K562 (cell line): Measurements from ENCODE around the gene NFKBIA. TPM values are rescaled to one million over a fixed set of nuclear protein-coding genes. Genes with fewer than 3 reads are reported as not detected.
A peak's percentile ranks its signal among the peaks of the same experiment; 100 is the strongest.

ENCODE experiments used
- CTBP1 ChIP-seq: fragments of 450-650 bp; IDR thresholded peaks from 2 replicates; pipeline ENCODE4 v1.6.1; 2016; ENCODE audit warnings: borderline replicate concordance
- DMBX1 ChIP-seq: fragments of 250-450 bp; sonication (Bioruptor Pico); IDR thresholded peaks from 2 replicates; pipeline ENCODE4 v1.8.0; 2022; ENCODE audit warnings: inconsistent platforms, mild to moderate bottlenecking, moderate library complexity, borderline replicate concordance
- EGR1 ChIP-seq: fragments of 450-650 bp; conservative IDR thresholded peaks from 2 replicates; pipeline ENCODE4 v1.6.1; 2017; ENCODE audit warnings: mild to moderate bottlenecking
- KLF13 ChIP-seq: fragments of 450-650 bp; IDR thresholded peaks from 2 replicates; pipeline ENCODE4 v1.6.1; 2016; ENCODE audit warnings: missing genetic modification characterization, low read depth, mild to moderate bottlenecking, missing compliant biosample characterization, moderate library complexity, borderline replicate concordance
- MCM5 ChIP-seq: fragments of 450-650 bp; IDR thresholded peaks from 2 replicates; pipeline ENCODE4 v1.6.1; 2016; ENCODE audit warnings: low read depth
- MEIS2 ChIP-seq: fragments of 450-650 bp; IDR thresholded peaks from 2 replicates; pipeline ENCODE4 v1.6.1; 2014; ENCODE audit warnings: mild to moderate bottlenecking; ENCODE audit not compliant: partially characterized antibody
- MXI1 ChIP-seq: IDR thresholded peaks from 2 replicates; pipeline ENCODE4 v1.6.1; 2011; ENCODE audit warnings: low read depth, mild to moderate bottlenecking, improper control_type of control experiment, low read length
- NFATC3 ChIP-seq: fragments of 450-650 bp; IDR thresholded peaks from 2 replicates; pipeline ENCODE4 v1.6.1; 2017; ENCODE audit warnings: mild to moderate bottlenecking
- NR3C1 ChIP-seq: sonication (generic); formaldehyde crosslinking; IDR thresholded peaks from 2 replicates; pipeline ENCODE4 v1.8.1; 2022; ENCODE audit warnings: missing genetic modification reagents
- PCBP1 ChIP-seq: fragments of 200-400 bp; formaldehyde crosslinking; IDR thresholded peaks from 2 replicates; pipeline ENCODE4 v1.6.1; 2018; ENCODE audit warnings: mild to moderate bottlenecking, low read depth, low read length; ENCODE audit not compliant: poor library complexity, severe bottlenecking
- PPARD ChIP-seq: fragments of 250-450 bp; sonication (Bioruptor Pico); IDR thresholded peaks from 2 replicates; pipeline ENCODE4 v1.8.0; 2022; ENCODE audit warnings: inconsistent platforms, mild to moderate bottlenecking, moderate library complexity
- SRSF7 ChIP-seq: fragments of 200-400 bp; formaldehyde crosslinking; optimal IDR thresholded peaks from 2 replicates; pipeline ENCODE3; 2017; ENCODE audit warnings: mild to moderate bottlenecking, low read depth, low read length
- TBP ChIP-seq: optimal IDR thresholded peaks from 2 replicates; pipeline ENCODE3; 2011; ENCODE audit warnings: low read depth, low read length, improper control_type of control experiment
- ZNF445 ChIP-seq: fragments of 250-450 bp; sonication (Bioruptor Pico); IDR thresholded peaks from 2 replicates; pipeline ENCODE4 v1.4.0; 2020; ENCODE audit warnings: low read depth, mild to moderate bottlenecking, moderate library complexity
- polyA plus RNA-seq, 8 experiments: library from polyadenylated mRNA; depleted of rRNA in 4 of 8; stranded (reverse) in 5 of 8; unstranded in 3 of 8; fragments of >200 nt; fragmentation: Nextera tagmentation in 2 of 8; fragmentation: Illumina TruSeq in 1 of 8; extraction: Ambion mirVana in 2 of 8; extraction: Trizol in 1 of 8; gene quantifications; 2 replicates each; pipeline versions ENCODE4 v1.2.1 to v1.2.3, GENCODE V29; 2011 to 2014; ENCODE audit warnings: inconsistent platforms in 1 of 8, missing spikeins in 1 of 8
- total RNA-seq, 7 experiments: library from RNA; depleted of rRNA in 6 of 7; stranded (reverse); fragments of >200 nt in 6 of 7; fragmentation: Illumina TruSeq in 2 of 7; extraction: Trizol in 2 of 7; gene quantifications; 2 replicates each; pipeline versions ENCODE4 v1.2.1 to v1.2.3, GENCODE V29; 2011 to 2021; ENCODE audit warnings: low replicate concordance in 1 of 7
- TF ChIP-seq, protein P1 (sequence below), 2 experiments: fragments of 450-650 bp; IDR thresholded peaks; 2 replicates each; pipeline ENCODE4 v1.6.1; 2016; ENCODE audit warnings: mild to moderate bottlenecking in 2 of 2, borderline replicate concordance in 1 of 2, low read depth in 1 of 2, moderate library complexity in 1 of 2
- TF ChIP-seq, protein P2 (sequence below): fragments of 450-650 bp; IDR thresholded peaks from 2 replicates; pipeline ENCODE4 v1.6.1; 2016
- TF ChIP-seq, protein P3 (sequence below): sonication (generic); formaldehyde crosslinking; IDR thresholded peaks from 2 replicates; pipeline ENCODE4 v1.8.0; 2022; ENCODE audit warnings: missing genetic modification reagents, mild to moderate bottlenecking, borderline replicate concordance
- TF ChIP-seq, protein P4 (sequence below): fragments of 250-450 bp; sonication (Bioruptor Pico); IDR thresholded peaks from 2 replicates; pipeline ENCODE4 v1.6.1; 2021; ENCODE audit warnings: mild to moderate bottlenecking

The NFKBIA gene
- total and polyA plus RNA-seq, 9 of the 15 experiments (the other 6 are each of a cell fraction or from before 2014, with no cell fraction given) = 6.9 to 31.8 (median 18.2) TPM

DNA sequence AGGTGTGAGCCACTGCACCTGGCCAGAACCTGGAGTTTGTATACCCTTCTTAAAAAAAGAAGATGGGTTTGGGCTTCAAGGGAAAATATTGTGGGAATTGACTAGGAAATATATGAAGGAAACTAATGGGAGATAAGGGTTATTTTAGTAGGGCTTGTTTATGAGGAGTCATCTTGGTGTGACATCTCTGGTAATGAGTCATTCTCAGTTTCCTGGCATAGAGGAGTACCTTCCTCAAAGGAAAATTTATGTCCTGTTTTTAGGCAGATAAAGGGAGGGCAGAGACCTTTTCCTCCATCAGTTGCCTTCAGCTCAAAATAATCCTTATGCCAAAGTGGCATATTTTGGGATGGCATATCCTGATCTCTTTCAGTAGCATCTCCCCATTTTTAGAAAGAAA is 30.6 kb upstream of the NFKBIA start (continued):
- TF ChIP-seq, protein P1, sequence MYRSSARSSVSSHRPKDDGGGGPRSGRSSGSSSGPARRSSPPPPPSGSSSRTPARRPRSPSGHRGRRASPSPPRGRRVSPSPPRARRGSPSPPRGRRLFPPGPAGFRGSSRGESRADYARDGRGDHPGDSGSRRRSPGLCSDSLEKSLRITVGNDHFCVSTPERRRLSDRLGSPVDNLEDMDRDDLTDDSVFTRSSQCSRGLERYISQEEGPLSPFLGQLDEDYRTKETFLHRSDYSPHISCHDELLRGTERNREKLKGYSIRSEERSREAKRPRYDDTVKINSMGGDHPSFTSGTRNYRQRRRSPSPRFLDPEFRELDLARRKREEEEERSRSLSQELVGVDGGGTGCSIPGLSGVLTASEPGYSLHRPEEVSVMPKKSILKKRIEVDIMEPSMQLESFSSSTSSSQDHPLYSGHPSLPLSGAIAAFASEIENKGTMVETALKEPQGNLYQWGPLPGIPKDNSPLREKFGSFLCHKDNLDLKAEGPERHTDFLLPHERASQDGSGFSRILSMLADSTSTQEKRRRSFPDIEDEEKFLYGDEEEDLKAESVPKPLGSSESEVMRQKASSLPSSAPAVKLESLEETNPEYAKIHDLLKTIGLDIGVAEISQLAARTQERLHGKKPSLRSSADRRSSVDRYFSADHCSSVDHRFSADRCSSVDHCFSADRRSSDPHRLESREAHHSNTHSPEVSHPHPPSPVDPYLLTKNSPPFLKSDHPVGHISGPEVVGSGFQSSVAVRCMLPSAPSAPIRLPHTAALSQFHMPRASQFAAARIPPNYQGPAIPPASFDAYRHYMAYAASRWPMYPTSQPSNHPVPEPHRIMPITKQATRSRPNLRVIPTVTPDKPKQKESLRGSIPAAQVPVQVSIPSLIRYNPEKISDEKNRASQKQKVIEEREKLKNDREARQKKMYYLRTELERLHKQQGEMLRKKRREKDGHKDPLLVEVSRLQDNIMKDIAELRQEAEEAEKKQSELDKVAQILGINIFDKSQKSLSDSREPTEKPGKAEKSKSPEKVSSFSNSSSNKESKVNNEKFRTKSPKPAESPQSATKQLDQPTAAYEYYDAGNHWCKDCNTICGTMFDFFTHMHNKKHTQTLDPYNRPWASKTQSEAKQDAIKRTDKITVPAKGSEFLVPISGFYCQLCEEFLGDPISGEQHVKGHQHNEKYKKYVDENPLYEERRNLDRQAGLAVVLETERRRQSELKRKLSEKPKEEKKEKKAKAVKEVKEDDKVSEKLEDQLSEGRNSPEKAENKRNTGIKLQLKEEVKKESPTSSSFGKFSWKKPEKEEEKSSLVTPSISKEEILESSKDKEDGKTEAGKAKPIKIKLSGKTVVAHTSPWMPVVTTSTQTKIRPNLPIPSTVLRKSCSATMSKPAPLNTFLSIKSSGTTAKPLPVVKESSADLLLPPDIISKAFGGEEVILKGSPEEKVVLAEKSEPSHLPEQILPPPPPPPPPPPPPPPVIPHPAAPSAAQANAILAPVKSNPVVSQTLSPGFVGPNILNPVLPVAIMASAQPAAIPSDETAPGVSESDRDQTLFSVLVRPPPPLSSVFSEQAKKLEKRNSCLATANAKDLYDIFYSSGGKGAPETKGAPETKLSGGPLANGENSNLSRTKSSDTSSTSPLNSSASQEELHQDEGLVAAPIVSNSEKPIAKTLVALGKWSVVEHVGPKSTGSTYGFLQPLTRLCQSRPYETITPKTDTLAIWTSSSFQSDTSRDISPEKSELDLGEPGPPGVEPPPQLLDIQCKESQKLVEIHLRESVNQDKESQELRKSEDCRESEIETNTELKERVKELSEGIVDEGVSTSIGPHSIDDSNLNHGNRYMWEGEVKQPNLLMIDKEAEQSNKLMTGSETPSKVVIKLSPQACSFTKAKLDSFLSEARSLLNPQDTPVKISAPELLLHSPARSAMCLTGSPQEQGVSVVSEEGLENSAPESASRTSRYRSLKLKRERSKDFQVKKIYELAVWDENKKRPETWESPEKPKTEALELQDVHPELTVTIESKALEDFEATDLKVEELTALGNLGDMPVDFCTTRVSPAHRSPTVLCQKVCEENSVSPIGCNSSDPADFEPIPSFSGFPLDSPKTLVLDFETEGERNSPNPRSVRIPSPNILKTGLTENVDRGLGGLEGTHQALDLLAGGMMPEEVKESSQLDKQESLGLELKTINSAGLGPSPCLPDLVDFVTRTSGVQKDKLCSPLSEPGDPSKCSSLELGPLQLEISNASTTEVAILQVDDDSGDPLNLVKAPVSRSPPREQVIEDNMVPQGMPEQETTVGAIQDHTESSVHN (IDR thresholded peaks at IDR 0.05; ENCODE audit: borderline replicate concordance in 1 of 2, low read depth in 1 of 2) = no peak
- no peak for TF ChIP-seq NR3C1
- peak; percentile 48; the same call in 1 of the 2 replicates for TF ChIP-seq CTBP1
- no peak for TF ChIP-seq ZNF445 (CRISPR knock-in tag)
- no peak for TF ChIP-seq SRSF7
- no peak for TF ChIP-seq KLF13
- no peak for TF ChIP-seq EGR1
- no peak for TF ChIP-seq PCBP1
- no peak for TF ChIP-seq NFATC3
- TF ChIP-seq MXI1 = no peak
- TF ChIP-seq, protein P2, sequence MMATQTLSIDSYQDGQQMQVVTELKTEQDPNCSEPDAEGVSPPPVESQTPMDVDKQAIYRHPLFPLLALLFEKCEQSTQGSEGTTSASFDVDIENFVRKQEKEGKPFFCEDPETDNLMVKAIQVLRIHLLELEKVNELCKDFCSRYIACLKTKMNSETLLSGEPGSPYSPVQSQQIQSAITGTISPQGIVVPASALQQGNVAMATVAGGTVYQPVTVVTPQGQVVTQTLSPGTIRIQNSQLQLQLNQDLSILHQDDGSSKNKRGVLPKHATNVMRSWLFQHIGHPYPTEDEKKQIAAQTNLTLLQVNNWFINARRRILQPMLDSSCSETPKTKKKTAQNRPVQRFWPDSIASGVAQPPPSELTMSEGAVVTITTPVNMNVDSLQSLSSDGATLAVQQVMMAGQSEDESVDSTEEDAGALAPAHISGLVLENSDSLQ = peak; percentile 50; the same call in 1 of the 2 replicates
- TF ChIP-seq MCM5 = no peak
- peak; percentile 88 for TF ChIP-seq MEIS2
- no peak for TF ChIP-seq PPARD (CRISPR knock-in tag)
- no peak for TF ChIP-seq DMBX1 (CRISPR knock-in tag)
- TF ChIP-seq, protein P3, sequence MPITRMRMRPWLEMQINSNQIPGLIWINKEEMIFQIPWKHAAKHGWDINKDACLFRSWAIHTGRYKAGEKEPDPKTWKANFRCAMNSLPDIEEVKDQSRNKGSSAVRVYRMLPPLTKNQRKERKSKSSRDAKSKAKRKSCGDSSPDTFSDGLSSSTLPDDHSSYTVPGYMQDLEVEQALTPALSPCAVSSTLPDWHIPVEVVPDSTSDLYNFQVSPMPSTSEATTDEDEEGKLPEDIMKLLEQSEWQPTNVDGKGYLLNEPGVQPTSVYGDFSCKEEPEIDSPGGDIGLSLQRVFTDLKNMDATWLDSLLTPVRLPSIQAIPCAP (CRISPR knock-in tag) = no peak
- no peak for TF ChIP-seq TBP
- TF ChIP-seq, protein P4, sequence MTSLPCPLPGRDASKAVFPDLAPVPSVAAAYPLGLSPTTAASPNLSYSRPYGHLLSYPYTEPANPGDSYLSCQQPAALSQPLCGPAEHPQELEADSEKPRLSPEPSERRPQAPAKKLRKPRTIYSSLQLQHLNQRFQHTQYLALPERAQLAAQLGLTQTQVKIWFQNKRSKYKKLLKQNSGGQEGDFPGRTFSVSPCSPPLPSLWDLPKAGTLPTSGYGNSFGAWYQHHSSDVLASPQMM = no peak
